Measurements from ENCODE around the gene USP9X.
"Not testable (repeated sequence)": the region's sequence is repeated elsewhere in the genome, so short reads cannot be mapped to it uniquely, and the experiment has no call there.

USP9X gene

GRCh38 chrX:41224605-41225004 is 139.4 kb downstream of the USP9X start:
- DNase-seq: no peak

GRCh38 chrX:41233988-41234387 is 148.7 kb downstream of the USP9X start:
- DNase-seq: no peak

- not testable (repeated sequence) for DNase-seq
Measured at GRCh38 chrX:41234471-41234870, 149.2 kb downstream of the USP9X start.

GRCh38 chrX:41234962-41235361 is 149.7 kb downstream of the USP9X start:
- DNase-seq: no peak

- DNase-seq: no peak
Measured at GRCh38 chrX:41236629-41237028, 151.4 kb downstream of the USP9X start.

GRCh38 chrX:41240509-41240908 is 155.3 kb downstream of the USP9X start:
- no peak for DNase-seq

- DNase-seq: no peak
Measured at GRCh38 chrX:41241962-41242361, 156.7 kb downstream of the USP9X start.

GRCh38 chrX:41245641-41246040 is 160.4 kb downstream of the USP9X start:
- DNase-seq: no peak

GRCh38 chrX:41250867-41251266 is 165.6 kb downstream of the USP9X start:
- DNase-seq: no peak

GRCh38 chrX:41257801-41258200 is 172.6 kb downstream of the USP9X start:
- no peak for DNase-seq

- no peak for DNase-seq
Measured at GRCh38 chrX:41258226-41258625, 173.0 kb downstream of the USP9X start.

GRCh38 chrX:41258871-41259270 is 173.6 kb downstream of the USP9X start:
- DNase-seq: no peak

- no peak for DNase-seq
Measured at GRCh38 chrX:41259516-41259915, 174.3 kb downstream of the USP9X start.

- DNase-seq: no peak
Measured at GRCh38 chrX:41265615-41266014, 180.4 kb downstream of the USP9X start.

- DNase-seq: no peak
Measured at GRCh38 chrX:41273638-41274037, 188.4 kb downstream of the USP9X start.

GRCh38 chrX:41275661-41276609 is 190.7 kb downstream of the USP9X start:
- no peak for DNase-seq

GRCh38 chrX:41276661-41277506 is 191.6 kb downstream of the USP9X start:
- DNase-seq: no peak

GRCh38 chrX:41282307-41282706 is 197.1 kb downstream of the USP9X start:
- DNase-seq: not testable (repeated sequence)

- not testable (repeated sequence) for DNase-seq
Measured at GRCh38 chrX:41285928-41286327, 200.7 kb downstream of the USP9X start.
